Stomach (tissue), 4 donors: ENCODE results near the gene ELP2.

ENCODE experiments used
- POLR2A ChIP-seq, 4 donors: fragments of 450-650 bp; IDR thresholded peaks; one replicate each; pipeline ENCODE4 v1.6.1; 2016; ENCODE audit warnings: antibody characterized with exemption in 4 of 4, control low read depth in 2 of 4, mild to moderate bottlenecking in 1 of 4, moderate library complexity in 1 of 4
- TF ChIP-seq, protein P1 (sequence below), 7 experiments: fragments of 450-650 bp in 4 of 7; fragments of 200-600 bp in 3 of 7; sonication (generic) in 3 of 7; IDR thresholded peaks; one replicate each; pipeline ENCODE4 v1.5.1; 2016 to 2019; ENCODE audit warnings: antibody characterized with exemption in 7 of 7, control low read depth in 2 of 7, mild to moderate bottlenecking in 1 of 7

DNA sequence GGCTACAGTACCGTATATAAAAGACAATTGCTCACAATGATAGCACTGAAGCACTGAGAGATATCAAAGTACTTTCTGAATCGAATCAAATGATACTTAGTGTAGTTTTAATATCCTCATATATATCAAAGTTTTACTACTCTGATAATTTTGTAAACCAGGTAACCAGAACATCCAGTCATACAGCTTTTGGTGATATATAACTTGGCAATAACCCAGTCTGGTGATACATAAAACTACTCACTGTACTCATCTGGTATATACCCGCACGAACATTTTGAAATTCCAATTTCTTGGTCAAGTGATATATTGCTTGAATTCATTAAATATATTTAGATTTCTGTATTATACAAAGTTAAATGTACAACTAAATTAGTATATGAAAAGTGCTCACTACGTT is 21.1 kb upstream of the ELP2 start:
- TF ChIP-seq, protein P1, sequence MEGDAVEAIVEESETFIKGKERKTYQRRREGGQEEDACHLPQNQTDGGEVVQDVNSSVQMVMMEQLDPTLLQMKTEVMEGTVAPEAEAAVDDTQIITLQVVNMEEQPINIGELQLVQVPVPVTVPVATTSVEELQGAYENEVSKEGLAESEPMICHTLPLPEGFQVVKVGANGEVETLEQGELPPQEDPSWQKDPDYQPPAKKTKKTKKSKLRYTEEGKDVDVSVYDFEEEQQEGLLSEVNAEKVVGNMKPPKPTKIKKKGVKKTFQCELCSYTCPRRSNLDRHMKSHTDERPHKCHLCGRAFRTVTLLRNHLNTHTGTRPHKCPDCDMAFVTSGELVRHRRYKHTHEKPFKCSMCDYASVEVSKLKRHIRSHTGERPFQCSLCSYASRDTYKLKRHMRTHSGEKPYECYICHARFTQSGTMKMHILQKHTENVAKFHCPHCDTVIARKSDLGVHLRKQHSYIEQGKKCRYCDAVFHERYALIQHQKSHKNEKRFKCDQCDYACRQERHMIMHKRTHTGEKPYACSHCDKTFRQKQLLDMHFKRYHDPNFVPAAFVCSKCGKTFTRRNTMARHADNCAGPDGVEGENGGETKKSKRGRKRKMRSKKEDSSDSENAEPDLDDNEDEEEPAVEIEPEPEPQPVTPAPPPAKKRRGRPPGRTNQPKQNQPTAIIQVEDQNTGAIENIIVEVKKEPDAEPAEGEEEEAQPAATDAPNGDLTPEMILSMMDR (IDR thresholded peaks at IDR 0.05), result no peak
- no peak for TF ChIP-seq POLR2A (IDR thresholded peaks at IDR 0.05)
